Measurements from ENCODE around the gene GAST. TPM values are rescaled to one million over a fixed set of nuclear protein-coding genes. Genes with fewer than 3 reads are reported as not detected.

GAST gene
- total and polyA plus RNA-seq, 9 of the 15 experiments (the other 6 are each of a cell fraction or from before 2014, with no cell fraction given) = not detected

DNA sequence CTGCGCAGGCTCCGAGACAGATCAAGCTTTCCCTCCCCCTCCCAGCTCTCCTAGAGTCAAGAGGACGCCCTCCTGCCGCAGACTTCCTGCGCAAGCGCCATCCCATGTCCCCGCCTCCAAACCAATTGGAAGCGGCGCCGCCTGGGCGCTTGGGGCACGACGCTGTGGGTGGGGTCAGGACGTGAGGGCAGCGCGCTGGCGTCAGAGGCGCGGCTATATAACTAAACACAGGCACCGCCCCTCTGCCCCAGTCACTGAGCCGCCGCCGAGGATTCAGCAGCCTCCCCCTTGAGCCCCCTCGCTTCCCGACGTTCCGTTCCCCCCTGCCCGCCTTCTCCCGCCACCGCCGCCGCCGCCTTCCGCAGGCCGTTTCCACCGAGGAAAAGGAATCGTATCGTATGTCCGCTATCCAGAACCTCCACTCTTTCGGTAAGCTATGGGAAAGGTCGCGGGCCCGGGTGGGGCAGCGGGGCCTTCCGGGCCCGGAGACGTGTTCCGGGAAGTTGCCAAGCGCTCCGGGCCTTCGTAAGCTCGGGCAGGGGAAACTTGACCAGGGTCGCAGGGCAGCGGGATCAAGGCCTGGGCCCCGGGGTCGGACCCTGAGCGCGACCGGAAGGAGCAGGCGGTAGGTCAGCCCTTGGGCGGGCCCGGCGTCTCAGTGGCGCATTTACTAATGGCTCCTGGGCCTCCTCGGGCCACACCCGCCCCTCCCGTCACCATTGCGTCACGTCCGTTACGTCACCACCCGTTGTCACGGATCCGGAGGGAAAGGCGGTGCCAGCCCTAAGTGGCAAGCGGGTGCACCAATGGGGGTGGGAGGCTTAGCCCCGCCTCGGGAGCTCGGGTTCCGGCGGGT, 23.3 kb upstream of the GAST start, which contains the start of gene EIF1 (continued):
- TF ChIP-seq, protein P1, sequence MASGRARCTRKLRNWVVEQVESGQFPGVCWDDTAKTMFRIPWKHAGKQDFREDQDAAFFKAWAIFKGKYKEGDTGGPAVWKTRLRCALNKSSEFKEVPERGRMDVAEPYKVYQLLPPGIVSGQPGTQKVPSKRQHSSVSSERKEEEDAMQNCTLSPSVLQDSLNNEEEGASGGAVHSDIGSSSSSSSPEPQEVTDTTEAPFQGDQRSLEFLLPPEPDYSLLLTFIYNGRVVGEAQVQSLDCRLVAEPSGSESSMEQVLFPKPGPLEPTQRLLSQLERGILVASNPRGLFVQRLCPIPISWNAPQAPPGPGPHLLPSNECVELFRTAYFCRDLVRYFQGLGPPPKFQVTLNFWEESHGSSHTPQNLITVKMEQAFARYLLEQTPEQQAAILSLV (tag; IDR thresholded peaks at IDR 0.05) = peak; percentile 9; the same call in 1 of the 2 replicates
- TF ChIP-seq ZBED1 (IDR thresholded peaks at IDR 0.05) (peak; percentile 24; the same call in 1 of the 2 replicates), SAFB2 (IDR thresholded peaks at IDR 0.05; ENCODE audit: borderline replicate concordance, low read depth, low read length, severe bottlenecking) (no peak), ZNF277 (CRISPR knock-in tag; IDR thresholded peaks at IDR 0.05; ENCODE audit: borderline replicate concordance) (0 out of 2 replicates have a peak, but pooled peaks have one; percentile 37), ZNF584 (CRISPR knock-in tag; IDR thresholded peaks at IDR 0.05; ENCODE audit: low read depth) (no peak; the same call in 1 of the 2 replicates), NR3C1 (CRISPR knock-in tag; IDR thresholded peaks at IDR 0.05) (0 out of 2 replicates have a peak, but pooled peaks have one; percentile 42), DDX20 (tag; IDR thresholded peaks at IDR 0.05; ENCODE audit: low read depth) (no peak), POLR2A (conservative IDR thresholded peaks at IDR 0.05) (peak; percentile 100), CTBP1 (IDR thresholded peaks at IDR 0.05; ENCODE audit: borderline replicate concordance) (peak; percentile 78; the same call in 1 of the 2 replicates), HMG20A (CRISPR knock-in tag; conservative IDR thresholded peaks at IDR 0.05) (no peak), ZNF707 (CRISPR knock-in tag; conservative IDR thresholded peaks at IDR 0.05) (peak; percentile 63), ETV1 (tag; conservative IDR thresholded peaks at IDR 0.05; ENCODE audit: low read depth) (peak; percentile 92), RUNX1 (IDR thresholded peaks at IDR 0.05; ENCODE audit: low read depth) (peak; percentile 30; the same call in 1 of the 2 replicates), KLF6 (CRISPR knock-in tag; IDR thresholded peaks at IDR 0.05; ENCODE audit: borderline replicate concordance) (peak; percentile 97; the same call in 1 of the 2 replicates), KDM1A (IDR thresholded peaks at IDR 0.05) (no peak), ZNF408 (CRISPR knock-in tag; IDR thresholded peaks at IDR 0.05; ENCODE audit: low read depth) (no peak), CBX5 (IDR thresholded peaks at IDR 0.05; ENCODE audit: borderline replicate concordance, low read depth) (no peak), ZNF717 (CRISPR knock-in tag; IDR thresholded peaks at IDR 0.05) (peak; percentile 67; the same call in 1 of the 2 replicates), MLLT1 (IDR thresholded peaks at IDR 0.05) (peak; percentile 96 to 98)
- TF ChIP-seq, protein P2, sequence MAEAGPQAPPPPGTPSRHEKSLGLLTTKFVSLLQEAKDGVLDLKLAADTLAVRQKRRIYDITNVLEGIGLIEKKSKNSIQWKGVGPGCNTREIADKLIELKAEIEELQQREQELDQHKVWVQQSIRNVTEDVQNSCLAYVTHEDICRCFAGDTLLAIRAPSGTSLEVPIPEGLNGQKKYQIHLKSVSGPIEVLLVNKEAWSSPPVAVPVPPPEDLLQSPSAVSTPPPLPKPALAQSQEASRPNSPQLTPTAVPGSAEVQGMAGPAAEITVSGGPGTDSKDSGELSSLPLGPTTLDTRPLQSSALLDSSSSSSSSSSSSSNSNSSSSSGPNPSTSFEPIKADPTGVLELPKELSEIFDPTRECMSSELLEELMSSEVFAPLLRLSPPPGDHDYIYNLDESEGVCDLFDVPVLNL (CRISPR knock-in tag; IDR thresholded peaks at IDR 0.05; ENCODE audit: low read depth) = 0 out of 2 replicates have a peak, but pooled peaks have one; percentile 36
- TF ChIP-seq, protein P3, sequence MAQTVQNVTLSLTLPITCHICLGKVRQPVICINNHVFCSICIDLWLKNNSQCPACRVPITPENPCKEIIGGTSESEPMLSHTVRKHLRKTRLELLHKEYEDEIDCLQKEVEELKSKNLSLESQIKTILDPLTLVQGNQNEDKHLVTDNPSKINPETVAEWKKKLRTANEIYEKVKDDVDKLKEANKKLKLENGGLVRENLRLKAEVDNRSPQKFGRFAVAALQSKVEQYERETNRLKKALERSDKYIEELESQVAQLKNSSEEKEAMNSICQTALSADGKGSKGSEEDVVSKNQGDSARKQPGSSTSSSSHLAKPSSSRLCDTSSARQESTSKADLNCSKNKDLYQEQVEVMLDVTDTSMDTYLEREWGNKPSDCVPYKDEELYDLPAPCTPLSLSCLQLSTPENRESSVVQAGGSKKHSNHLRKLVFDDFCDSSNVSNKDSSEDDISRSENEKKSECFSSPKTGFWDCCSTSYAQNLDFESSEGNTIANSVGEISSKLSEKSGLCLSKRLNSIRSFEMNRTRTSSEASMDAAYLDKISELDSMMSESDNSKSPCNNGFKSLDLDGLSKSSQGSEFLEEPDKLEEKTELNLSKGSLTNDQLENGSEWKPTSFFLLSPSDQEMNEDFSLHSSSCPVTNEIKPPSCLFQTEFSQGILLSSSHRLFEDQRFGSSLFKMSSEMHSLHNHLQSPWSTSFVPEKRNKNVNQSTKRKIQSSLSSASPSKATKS (CRISPR knock-in tag; IDR thresholded peaks at IDR 0.05) = peak; percentile 15; the same call in 1 of the 2 replicates
